Measurements from ENCODE around the gene PBXIP1. TPM values are rescaled to one million over a fixed set of nuclear protein-coding genes. Genes with fewer than 3 reads are reported as not detected.

Gene PBXIP1
- total and polyA plus RNA-seq, 2 of the 13 experiments (the other 11 are each of a cell fraction or from before 2014, with no cell fraction given), result 16.3 to 31.9 TPM

DNA sequence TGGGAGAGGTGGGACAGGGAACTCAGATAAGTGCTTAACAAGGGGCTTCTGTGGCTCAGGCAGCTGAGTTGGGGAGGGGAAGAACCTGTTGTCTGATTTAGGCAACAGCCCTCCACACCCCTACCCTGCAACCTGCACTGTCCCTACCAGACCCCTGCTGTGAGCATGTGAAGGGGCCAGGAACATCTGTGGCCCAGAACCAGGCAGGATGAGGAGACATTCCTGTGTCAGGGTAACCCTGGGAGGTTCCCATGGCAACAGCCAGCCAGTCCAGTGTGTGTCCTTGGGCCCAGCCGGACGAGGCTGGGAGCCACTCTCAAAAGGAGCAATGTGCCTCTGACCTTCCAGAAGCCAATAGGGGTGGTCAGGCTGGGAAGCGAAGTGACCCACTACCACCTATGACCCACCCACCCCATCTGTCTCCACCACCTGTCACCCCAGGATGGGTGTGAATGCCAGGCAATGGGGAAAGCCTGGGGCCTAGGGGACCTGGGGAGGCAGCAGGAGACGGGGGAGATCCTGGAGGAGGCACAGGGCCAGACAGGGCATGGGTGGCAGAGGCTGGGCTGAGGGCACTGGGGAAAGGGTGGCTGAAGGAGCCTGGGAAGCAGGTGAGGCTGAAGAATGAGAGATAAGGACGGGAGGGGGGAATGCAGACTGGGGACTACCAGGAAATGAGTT, 14.4 kb downstream of the PBXIP1 start (continued):
- TF ChIP-seq ZNF83 (CRISPR knock-in tag; IDR thresholded peaks at IDR 0.05; ENCODE audit: borderline replicate concordance) (no peak), MED13 (CRISPR knock-in tag; IDR thresholded peaks at IDR 0.05) (no peak), ZNF224 (CRISPR knock-in tag; IDR thresholded peaks at IDR 0.05) (no peak), SNAI1 (CRISPR knock-in tag; IDR thresholded peaks at IDR 0.05; ENCODE audit: borderline replicate concordance) (no peak), ZBTB44 (CRISPR knock-in tag; IDR thresholded peaks at IDR 0.05) (no peak), RCOR2 (CRISPR knock-in tag; IDR thresholded peaks at IDR 0.05) (no peak), ZNF10 (CRISPR knock-in tag; IDR thresholded peaks at IDR 0.05; ENCODE audit: borderline replicate concordance, low read depth) (no peak), ZNF205 (CRISPR knock-in tag; IDR thresholded peaks at IDR 0.05) (no peak), PRPF4 (IDR thresholded peaks at IDR 0.05; ENCODE audit: low read depth, low read length, poor library complexity, severe bottlenecking) (no peak), SMARCC2 (IDR thresholded peaks at IDR 0.05) (no peak), ZNF510 (CRISPR knock-in tag; IDR thresholded peaks at IDR 0.05; ENCODE audit: low read depth) (no peak), KMT2A (CRISPR knock-in tag; IDR thresholded peaks at IDR 0.05) (no peak), TARDBP (CRISPR knock-in tag; IDR thresholded peaks at IDR 0.05) (no peak)
- TF ChIP-seq, protein P1, sequence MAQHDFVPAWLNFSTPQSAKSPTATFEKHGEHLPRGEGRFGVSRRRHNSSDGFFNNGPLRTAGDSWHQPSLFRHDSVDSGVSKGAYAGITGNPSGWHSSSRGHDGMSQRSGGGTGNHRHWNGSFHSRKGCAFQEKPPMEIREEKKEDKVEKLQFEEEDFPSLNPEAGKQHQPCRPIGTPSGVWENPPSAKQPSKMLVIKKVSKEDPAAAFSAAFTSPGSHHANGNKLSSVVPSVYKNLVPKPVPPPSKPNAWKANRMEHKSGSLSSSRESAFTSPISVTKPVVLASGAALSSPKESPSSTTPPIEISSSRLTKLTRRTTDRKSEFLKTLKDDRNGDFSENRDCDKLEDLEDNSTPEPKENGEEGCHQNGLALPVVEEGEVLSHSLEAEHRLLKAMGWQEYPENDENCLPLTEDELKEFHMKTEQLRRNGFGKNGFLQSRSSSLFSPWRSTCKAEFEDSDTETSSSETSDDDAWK (CRISPR knock-in tag; IDR thresholded peaks at IDR 0.05), result no peak
- TF ChIP-seq, protein P2, sequence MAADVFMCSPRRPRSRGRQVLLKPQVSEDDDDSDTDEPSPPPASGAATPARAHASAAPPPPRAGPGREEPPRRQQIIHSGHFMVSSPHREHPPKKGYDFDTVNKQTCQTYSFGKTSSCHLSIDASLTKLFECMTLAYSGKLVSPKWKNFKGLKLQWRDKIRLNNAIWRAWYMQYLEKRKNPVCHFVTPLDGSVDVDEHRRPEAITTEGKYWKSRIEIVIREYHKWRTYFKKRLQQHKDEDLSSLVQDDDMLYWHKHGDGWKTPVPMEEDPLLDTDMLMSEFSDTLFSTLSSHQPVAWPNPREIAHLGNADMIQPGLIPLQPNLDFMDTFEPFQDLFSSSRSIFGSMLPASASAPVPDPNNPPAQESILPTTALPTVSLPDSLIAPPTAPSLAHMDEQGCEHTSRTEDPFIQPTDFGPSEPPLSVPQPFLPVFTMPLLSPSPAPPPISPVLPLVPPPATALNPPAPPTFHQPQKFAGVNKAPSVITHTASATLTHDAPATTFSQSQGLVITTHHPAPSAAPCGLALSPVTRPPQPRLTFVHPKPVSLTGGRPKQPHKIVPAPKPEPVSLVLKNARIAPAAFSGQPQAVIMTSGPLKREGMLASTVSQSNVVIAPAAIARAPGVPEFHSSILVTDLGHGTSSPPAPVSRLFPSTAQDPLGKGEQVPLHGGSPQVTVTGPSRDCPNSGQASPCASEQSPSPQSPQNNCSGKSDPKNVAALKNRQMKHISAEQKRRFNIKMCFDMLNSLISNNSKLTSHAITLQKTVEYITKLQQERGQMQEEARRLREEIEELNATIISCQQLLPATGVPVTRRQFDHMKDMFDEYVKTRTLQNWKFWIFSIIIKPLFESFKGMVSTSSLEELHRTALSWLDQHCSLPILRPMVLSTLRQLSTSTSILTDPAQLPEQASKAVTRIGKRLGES (CRISPR knock-in tag; IDR thresholded peaks at IDR 0.05; ENCODE audit: borderline replicate concordance), result no peak
- TF ChIP-seq, protein P3, sequence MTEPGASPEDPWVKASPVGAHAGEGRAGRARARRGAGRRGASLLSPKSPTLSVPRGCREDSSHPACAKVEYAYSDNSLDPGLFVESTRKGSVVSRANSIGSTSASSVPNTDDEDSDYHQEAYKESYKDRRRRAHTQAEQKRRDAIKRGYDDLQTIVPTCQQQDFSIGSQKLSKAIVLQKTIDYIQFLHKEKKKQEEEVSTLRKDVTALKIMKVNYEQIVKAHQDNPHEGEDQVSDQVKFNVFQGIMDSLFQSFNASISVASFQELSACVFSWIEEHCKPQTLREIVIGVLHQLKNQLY (CRISPR knock-in tag; IDR thresholded peaks at IDR 0.05), result no peak
- TF ChIP-seq, protein P4, sequence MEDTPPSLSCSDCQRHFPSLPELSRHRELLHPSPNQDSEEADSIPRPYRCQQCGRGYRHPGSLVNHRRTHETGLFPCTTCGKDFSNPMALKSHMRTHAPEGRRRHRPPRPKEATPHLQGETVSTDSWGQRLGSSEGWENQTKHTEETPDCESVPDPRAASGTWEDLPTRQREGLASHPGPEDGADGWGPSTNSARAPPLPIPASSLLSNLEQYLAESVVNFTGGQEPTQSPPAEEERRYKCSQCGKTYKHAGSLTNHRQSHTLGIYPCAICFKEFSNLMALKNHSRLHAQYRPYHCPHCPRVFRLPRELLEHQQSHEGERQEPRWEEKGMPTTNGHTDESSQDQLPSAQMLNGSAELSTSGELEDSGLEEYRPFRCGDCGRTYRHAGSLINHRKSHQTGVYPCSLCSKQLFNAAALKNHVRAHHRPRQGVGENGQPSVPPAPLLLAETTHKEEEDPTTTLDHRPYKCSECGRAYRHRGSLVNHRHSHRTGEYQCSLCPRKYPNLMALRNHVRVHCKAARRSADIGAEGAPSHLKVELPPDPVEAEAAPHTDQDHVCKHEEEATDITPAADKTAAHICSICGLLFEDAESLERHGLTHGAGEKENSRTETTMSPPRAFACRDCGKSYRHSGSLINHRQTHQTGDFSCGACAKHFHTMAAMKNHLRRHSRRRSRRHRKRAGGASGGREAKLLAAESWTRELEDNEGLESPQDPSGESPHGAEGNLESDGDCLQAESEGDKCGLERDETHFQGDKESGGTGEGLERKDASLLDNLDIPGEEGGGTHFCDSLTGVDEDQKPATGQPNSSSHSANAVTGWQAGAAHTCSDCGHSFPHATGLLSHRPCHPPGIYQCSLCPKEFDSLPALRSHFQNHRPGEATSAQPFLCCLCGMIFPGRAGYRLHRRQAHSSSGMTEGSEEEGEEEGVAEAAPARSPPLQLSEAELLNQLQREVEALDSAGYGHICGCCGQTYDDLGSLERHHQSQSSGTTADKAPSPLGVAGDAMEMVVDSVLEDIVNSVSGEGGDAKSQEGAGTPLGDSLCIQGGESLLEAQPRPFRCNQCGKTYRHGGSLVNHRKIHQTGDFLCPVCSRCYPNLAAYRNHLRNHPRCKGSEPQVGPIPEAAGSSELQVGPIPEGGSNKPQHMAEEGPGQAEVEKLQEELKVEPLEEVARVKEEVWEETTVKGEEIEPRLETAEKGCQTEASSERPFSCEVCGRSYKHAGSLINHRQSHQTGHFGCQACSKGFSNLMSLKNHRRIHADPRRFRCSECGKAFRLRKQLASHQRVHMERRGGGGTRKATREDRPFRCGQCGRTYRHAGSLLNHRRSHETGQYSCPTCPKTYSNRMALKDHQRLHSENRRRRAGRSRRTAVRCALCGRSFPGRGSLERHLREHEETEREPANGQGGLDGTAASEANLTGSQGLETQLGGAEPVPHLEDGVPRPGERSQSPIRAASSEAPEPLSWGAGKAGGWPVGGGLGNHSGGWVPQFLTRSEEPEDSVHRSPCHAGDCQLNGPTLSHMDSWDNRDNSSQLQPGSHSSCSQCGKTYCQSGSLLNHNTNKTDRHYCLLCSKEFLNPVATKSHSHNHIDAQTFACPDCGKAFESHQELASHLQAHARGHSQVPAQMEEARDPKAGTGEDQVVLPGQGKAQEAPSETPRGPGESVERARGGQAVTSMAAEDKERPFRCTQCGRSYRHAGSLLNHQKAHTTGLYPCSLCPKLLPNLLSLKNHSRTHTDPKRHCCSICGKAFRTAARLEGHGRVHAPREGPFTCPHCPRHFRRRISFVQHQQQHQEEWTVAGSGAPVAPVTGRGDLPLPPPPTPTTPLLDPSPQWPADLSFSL (CRISPR knock-in tag; IDR thresholded peaks at IDR 0.05), result no peak
